Measurements from ENCODE around the gene CDH18. TPM values are rescaled to one million over a fixed set of nuclear protein-coding genes. Genes with fewer than 3 reads are reported as not detected.

Gene CDH18
- total and polyA plus RNA-seq, 2 of the 4 experiments (the other 2 are of a cell fraction): 0.24 to 1.1 TPM

DNA sequence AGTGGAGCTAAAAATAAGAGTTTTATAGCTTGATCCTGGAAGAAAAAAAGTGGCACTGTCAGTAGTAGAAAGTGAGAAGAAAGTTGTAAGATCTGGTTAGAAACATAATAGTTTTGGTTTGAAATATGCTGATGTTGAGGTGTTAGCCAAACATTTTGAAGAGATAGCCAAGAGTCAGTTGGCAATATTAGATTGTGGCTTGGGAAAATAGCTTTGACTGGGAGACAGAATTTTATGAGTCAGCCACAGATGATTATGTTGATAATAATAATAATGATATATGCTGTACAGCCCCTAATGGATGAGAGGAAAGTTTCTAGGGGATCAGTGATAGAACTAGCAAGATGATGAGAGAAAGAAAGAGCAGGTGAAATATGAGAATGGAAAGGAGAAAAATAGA lies 12.4 kb upstream of the CDH18 start:
- no peak overlapping the region for H3K27ac ChIP-seq (ENCODE audit: insufficient read depth, low read length)
- no peak overlapping the region for H2BK5ac ChIP-seq (ENCODE audit: low read depth, low read length, poor library complexity, severe bottlenecking)
- no peaks in the 10 kb centered on the region for H3K4me1 ChIP-seq (ENCODE audit: control insufficient read depth, insufficient read depth, low read length)
- H4K8ac ChIP-seq (ENCODE audit: low read depth in 2 of 2, low read length in 2 of 2): no peak overlapping the region
- H2AK9ac ChIP-seq (replicated peaks; ENCODE audit: low read depth, low read length, poor library complexity): no peak overlapping the region
- intact Hi-C loops (cut with micrococcal nuclease) (no loop called here), in situ Hi-C loops (cut with MboI; ENCODE audit: low sequenced_read_pairs) (no loop called here), dilution Hi-C loops (cut with HindIII; ENCODE audit: low sequenced_read_pairs, unreplicated experiment) (no loop called here)
- H3K4me3 ChIP-seq (ENCODE audit: insufficient read depth, low read depth, low read length): no peak overlapping the region
- no peak for ATAC-seq (ENCODE audit: low read depth)
- no peaks in the 10 kb centered on the region for H3K27me3 ChIP-seq (ENCODE audit: control insufficient read depth, insufficient read depth, low read length)
- no peak overlapping the region for H2AFZ ChIP-seq (replicated peaks; ENCODE audit: low read length, poor library complexity)
- no peak overlapping the region for H4K5ac ChIP-seq (ENCODE audit: low read depth, low read length)
- H3K4ac ChIP-seq (ENCODE audit: low read depth, low read length): no peak overlapping the region
- H3K56ac ChIP-seq (ENCODE audit: extremely low read depth, insufficient read depth, low read length): no peak overlapping the region
- H4K20me1 ChIP-seq (ENCODE audit: insufficient read depth, low read length): no peaks in the 10 kb centered on the region
- no peaks in the 10 kb centered on the region for H3K9me1 ChIP-seq (ENCODE audit: insufficient read depth, low read length)
- ChIA-PET CTCF (no interaction called here), POLR2A (ENCODE audit: unreplicated experiment) (no interaction called here)
- no peak overlapping the region for H2BK120ac ChIP-seq (ENCODE audit: low read depth, low read length)
- no peak overlapping the region for H2AK5ac ChIP-seq (ENCODE audit: low read depth, low read length)
- no peaks in the 10 kb centered on the region for H3K9me3 ChIP-seq (ENCODE audit: control insufficient read depth, insufficient read depth, low read length)
- BruUV-seq (replicated peaks): no TSS peak
- H3K4me2 ChIP-seq (ENCODE audit: low read depth, low read length): no peak overlapping the region
- no peak overlapping the region for H3K18ac ChIP-seq (ENCODE audit: low read depth, low read length)
- no peak overlapping the region for H3K9ac ChIP-seq (ENCODE audit: low read depth, low read length)
- no peak overlapping the region for H3K14ac ChIP-seq (replicated peaks; ENCODE audit: low read depth, low read length)
- H4K91ac ChIP-seq (ENCODE audit: insufficient read depth, low read depth, low read length): no peak overlapping the region
- H2BK20ac ChIP-seq (ENCODE audit: low read depth, low read length): no peak overlapping the region
- H2BK15ac ChIP-seq (ENCODE audit: low read depth, low read length): no peak overlapping the region
- TF ChIP-seq MAFK (IDR thresholded peaks at IDR 0.05; ENCODE audit: low read depth, low read length): no peak
- no peak for TF ChIP-seq RCOR1 (IDR thresholded peaks at IDR 0.05; ENCODE audit: insufficient replicate concordance, low read length)
- TF ChIP-seq, protein P1, sequence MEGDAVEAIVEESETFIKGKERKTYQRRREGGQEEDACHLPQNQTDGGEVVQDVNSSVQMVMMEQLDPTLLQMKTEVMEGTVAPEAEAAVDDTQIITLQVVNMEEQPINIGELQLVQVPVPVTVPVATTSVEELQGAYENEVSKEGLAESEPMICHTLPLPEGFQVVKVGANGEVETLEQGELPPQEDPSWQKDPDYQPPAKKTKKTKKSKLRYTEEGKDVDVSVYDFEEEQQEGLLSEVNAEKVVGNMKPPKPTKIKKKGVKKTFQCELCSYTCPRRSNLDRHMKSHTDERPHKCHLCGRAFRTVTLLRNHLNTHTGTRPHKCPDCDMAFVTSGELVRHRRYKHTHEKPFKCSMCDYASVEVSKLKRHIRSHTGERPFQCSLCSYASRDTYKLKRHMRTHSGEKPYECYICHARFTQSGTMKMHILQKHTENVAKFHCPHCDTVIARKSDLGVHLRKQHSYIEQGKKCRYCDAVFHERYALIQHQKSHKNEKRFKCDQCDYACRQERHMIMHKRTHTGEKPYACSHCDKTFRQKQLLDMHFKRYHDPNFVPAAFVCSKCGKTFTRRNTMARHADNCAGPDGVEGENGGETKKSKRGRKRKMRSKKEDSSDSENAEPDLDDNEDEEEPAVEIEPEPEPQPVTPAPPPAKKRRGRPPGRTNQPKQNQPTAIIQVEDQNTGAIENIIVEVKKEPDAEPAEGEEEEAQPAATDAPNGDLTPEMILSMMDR (conservative IDR thresholded peaks at IDR 0.05; ENCODE audit: low read depth, low read length): no peak
- no peak for TF ChIP-seq RFX5 (IDR thresholded peaks at IDR 0.05; ENCODE audit: low read depth, low read length)
- no peak for TF ChIP-seq RAD21 (IDR thresholded peaks at IDR 0.05; ENCODE audit: low read length)
- TF ChIP-seq MXI1 (IDR thresholded peaks at IDR 0.05; ENCODE audit: borderline replicate concordance, low read depth, low read length): no peak
- no peak for TF ChIP-seq CEBPB (IDR thresholded peaks at IDR 0.05; ENCODE audit: low read depth, low read length)
- TF ChIP-seq CHD1 (IDR thresholded peaks at IDR 0.05; ENCODE audit: low read depth, low read length): no peak
- H3K79me1 ChIP-seq (ENCODE audit: low read depth in 1 of 2, low read length in 2 of 2): no peaks in the 10 kb centered on the region
- no peak overlapping the region for H3K23ac ChIP-seq (ENCODE audit: low read depth, low read length)
- H3K36me3 ChIP-seq (ENCODE audit: control insufficient read depth, insufficient read depth, low read length): no peaks in the 10 kb centered on the region
- DNase-seq: no peak
